Measurements from ENCODE around the gene DEFB123. TPM values are rescaled to one million over a fixed set of nuclear protein-coding genes. Genes with fewer than 3 reads are reported as not detected.
"Not testable (repeated sequence)": the region's sequence is repeated elsewhere in the genome, so short reads cannot be mapped to it uniquely, and the experiment has no call there.

DEFB123 gene
- total RNA-seq, 1 experiment from 2014 or later, result not detected

DNA sequence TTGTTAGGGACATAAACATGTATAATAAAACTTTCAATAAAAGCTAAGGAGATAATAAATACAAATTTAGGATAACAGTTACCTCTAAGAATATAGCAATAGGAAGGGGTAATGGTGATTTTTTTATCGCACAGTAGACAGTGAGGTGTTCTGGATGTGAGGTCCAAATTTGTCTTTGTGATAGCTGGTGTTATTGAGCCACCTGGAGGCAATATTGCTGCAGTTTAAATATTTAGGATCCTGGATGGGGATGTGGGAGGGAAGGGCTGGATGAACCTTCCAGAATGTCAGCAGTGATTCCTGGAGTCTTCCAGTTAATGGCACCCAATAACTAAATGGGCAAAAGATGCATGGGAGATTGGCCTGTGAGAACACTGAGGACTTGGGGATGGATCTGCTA lies 13.9 kb downstream of the DEFB123 start:
- H3K27me3 ChIP-seq (ENCODE audit: insufficient read depth, low read depth), result no peaks in the 10 kb centered on the region
- H2AFZ ChIP-seq, result no peak overlapping the region
- ChIA-PET POLR2A (ENCODE audit: unreplicated experiment) (no interaction called here), CTCF (interaction anchor here (0.7 kb wide), 1 partner anchor 28 kb away, joined by 4 read pairs; no protein-coding TSS in a partner anchor)
- DNase-seq, result no peak
- H3F3A ChIP-seq (ENCODE audit: insufficient read depth, low read depth), result no peaks in the 10 kb centered on the region
- TF ChIP-seq, protein P1, sequence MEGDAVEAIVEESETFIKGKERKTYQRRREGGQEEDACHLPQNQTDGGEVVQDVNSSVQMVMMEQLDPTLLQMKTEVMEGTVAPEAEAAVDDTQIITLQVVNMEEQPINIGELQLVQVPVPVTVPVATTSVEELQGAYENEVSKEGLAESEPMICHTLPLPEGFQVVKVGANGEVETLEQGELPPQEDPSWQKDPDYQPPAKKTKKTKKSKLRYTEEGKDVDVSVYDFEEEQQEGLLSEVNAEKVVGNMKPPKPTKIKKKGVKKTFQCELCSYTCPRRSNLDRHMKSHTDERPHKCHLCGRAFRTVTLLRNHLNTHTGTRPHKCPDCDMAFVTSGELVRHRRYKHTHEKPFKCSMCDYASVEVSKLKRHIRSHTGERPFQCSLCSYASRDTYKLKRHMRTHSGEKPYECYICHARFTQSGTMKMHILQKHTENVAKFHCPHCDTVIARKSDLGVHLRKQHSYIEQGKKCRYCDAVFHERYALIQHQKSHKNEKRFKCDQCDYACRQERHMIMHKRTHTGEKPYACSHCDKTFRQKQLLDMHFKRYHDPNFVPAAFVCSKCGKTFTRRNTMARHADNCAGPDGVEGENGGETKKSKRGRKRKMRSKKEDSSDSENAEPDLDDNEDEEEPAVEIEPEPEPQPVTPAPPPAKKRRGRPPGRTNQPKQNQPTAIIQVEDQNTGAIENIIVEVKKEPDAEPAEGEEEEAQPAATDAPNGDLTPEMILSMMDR (conservative IDR thresholded peaks at IDR 0.05), result no peak
- no peak for TF ChIP-seq EZH2 (IDR thresholded peaks at IDR 0.05; ENCODE audit: low read depth)
- intact Hi-C loops (cut with micrococcal nuclease; ENCODE audit: unreplicated experiment), result no loop called here
- BruUV-seq (replicated peaks), result no TSS peak
- no peak overlapping the region for H3K4me3 ChIP-seq
- H3K4me2 ChIP-seq, result no peak overlapping the region
- no peaks in the 10 kb centered on the region for H4K20me1 ChIP-seq (ENCODE audit: insufficient read depth)
- no peaks in the 10 kb centered on the region for H3K9me2 ChIP-seq (ENCODE audit: insufficient read depth)
- no peaks in the 10 kb centered on the region for H3K79me2 ChIP-seq (ENCODE audit: low read depth)
- no peak overlapping the region for H3K27ac ChIP-seq
- no peaks in the 10 kb centered on the region for H3K36me3 ChIP-seq (ENCODE audit: low read depth)
- no peaks in the 10 kb centered on the region for H3K9me3 ChIP-seq (ENCODE audit: insufficient read depth, low read depth)
- no peaks in the 10 kb centered on the region for H3K4me1 ChIP-seq (replicated peaks; ENCODE audit: insufficient read depth)

DNA sequence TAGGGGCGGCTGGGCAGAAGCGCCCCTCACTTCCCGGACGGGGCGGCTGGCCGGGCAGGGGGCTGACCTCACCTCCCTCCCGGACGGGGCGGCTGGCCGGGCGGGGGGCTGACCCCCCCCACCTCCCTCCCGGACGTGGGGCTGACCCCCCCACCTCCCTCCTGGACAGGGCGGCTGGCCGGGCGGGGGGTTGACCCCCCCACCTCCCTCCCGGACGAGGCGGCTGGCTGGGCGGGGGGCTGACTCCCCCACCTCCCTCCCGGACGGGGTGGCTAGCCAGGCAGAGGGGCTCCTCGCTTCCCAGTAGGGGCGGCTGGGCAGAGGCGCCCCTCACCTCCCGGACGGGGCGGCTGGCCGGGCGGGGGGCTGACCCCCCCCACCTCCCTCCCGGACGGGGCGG lies 30.5 kb downstream of the DEFB123 start:
- H3K36me3 ChIP-seq (ENCODE audit: low read depth); H3K4me2 ChIP-seq; H2AFZ ChIP-seq; H3K4me1 ChIP-seq (replicated peaks; ENCODE audit: insufficient read depth); H3K4me3 ChIP-seq; H4K20me1 ChIP-seq (ENCODE audit: insufficient read depth); POLR2A ChIA-PET (ENCODE audit: unreplicated experiment); CTCF ChIA-PET; DNase-seq; H3K27ac ChIP-seq; H3K79me2 ChIP-seq (ENCODE audit: low read depth); H3K27me3 ChIP-seq (ENCODE audit: insufficient read depth, low read depth); H3K9me3 ChIP-seq (ENCODE audit: insufficient read depth, low read depth); H3F3A ChIP-seq (ENCODE audit: insufficient read depth, low read depth); H3K9me2 ChIP-seq (ENCODE audit: insufficient read depth); BruUV-seq (replicated peaks); intact Hi-C loops (cut with micrococcal nuclease; ENCODE audit: unreplicated experiment): not testable (repeated sequence)

DNA sequence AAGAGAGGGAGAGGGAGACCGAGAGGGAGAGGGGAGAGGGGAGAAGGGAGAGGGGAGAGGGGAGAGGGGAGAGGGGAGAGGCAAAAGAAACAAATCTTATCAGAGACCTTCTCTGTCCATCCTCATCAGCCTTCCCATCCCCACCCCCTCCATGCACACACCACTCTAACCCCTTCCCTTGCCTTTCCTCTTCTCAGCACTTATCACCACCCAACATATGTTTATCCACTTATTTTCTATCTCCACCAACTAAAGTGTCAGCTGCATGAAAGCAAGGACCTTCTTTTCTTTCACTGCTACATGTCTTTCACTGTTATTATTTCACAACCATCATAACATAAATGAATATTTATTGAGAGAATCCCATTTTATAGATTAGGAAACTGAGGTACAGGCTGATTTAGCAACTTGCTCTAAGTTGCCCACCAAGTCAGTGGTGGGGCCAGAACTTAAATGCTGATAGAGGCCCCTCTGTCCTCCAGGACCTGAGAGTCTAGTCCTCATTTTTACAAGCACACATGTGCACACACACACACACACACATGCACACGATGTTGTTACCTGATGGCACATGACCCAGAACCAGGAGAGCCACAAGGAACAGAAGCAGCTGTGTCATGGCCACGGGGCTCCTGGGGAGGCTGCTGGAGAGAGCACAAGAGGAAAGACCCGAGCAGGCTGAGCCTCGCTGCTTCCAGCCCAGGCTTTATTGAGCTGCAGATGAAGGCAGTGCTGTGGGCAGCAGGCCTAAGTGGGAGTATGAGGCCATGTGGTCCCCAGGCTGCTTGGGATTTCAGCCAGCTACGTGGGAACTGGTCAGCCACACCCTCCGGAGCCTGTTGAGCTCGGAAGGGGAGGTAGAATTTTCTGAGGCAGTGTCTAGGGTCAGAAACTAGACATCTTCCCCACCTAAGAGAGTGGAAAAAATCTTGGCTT lies 32.2 kb downstream of the DEFB123 start:
- BruUV-seq (replicated peaks), result no TSS peak
- TF ChIP-seq EZH2 (IDR thresholded peaks at IDR 0.05; ENCODE audit: low read depth), result no peak
- TF ChIP-seq, protein P1 (conservative IDR thresholded peaks at IDR 0.05), result no peak

More for the DNA sequence above, 32.2 kb downstream of the DEFB123 start:
- H2AFZ ChIP-seq, result no peak overlapping the region
- H4K20me1 ChIP-seq (ENCODE audit: insufficient read depth), result no peaks in the 10 kb centered on the region
- no peak for DNase-seq
- peaks cover 8% of the 10 kb centered on the region; the same call in 1 of the 2 replicates for H3K4me1 ChIP-seq (replicated peaks; ENCODE audit: insufficient read depth)
- H3K27ac ChIP-seq, result no peak overlapping the region
- no peak overlapping the region for H3K4me2 ChIP-seq
- ChIA-PET POLR2A (ENCODE audit: unreplicated experiment) (interaction anchor here (0.6 kb wide), 1 partner anchor 9 kb away, joined by 7 read pairs; no protein-coding TSS in a partner anchor), CTCF (no interaction called here)
- no peaks in the 10 kb centered on the region for H3K9me3 ChIP-seq (ENCODE audit: insufficient read depth, low read depth)
- intact Hi-C loops (cut with micrococcal nuclease; ENCODE audit: unreplicated experiment), result no loop called here
- H3F3A ChIP-seq (ENCODE audit: insufficient read depth, low read depth), result peaks cover 5% of the 10 kb centered on the region; the same call in 1 of the 2 replicates
- peaks cover 19% of the 10 kb centered on the region for H3K27me3 ChIP-seq (ENCODE audit: insufficient read depth, low read depth)
- no peaks in the 10 kb centered on the region for H3K9me2 ChIP-seq (ENCODE audit: insufficient read depth)
- no peaks in the 10 kb centered on the region for H3K79me2 ChIP-seq (ENCODE audit: low read depth)
- no peaks in the 10 kb centered on the region for H3K36me3 ChIP-seq (ENCODE audit: low read depth)
- H3K4me3 ChIP-seq, result no peak overlapping the region
